HG02623 (cell line): ENCODE results near the gene CEP70.
A peak's percentile ranks its signal among the peaks of the same experiment; 100 is the strongest.
"Not testable (repeated sequence)": the region's sequence is repeated elsewhere in the genome, so short reads cannot be mapped to it uniquely, and the experiment has no call there.

Experiments used
- ATAC-seq: cut with Tn5 transposase; IDR thresholded peaks from one replicate; pipeline ENCODE4 v1.9.1; 2021; ENCODE audit warnings: moderate library complexity; ENCODE audit not compliant: unreplicated experiment

Gene CEP70, protein sequence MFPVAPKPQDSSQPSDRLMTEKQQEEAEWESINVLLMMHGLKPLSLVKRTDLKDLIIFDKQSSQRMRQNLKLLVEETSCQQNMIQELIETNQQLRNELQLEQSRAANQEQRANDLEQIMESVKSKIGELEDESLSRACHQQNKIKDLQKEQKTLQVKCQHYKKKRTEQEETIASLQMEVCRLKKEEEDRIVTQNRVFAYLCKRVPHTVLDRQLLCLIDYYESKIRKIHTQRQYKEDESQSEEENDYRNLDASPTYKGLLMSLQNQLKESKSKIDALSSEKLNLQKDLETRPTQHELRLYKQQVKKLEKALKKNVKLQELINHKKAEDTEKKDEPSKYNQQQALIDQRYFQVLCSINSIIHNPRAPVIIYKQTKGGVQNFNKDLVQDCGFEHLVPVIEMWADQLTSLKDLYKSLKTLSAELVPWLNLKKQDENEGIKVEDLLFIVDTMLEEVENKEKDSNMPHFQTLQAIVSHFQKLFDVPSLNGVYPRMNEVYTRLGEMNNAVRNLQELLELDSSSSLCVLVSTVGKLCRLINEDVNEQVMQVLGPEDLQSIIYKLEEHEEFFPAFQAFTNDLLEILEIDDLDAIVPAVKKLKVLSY

DNA sequence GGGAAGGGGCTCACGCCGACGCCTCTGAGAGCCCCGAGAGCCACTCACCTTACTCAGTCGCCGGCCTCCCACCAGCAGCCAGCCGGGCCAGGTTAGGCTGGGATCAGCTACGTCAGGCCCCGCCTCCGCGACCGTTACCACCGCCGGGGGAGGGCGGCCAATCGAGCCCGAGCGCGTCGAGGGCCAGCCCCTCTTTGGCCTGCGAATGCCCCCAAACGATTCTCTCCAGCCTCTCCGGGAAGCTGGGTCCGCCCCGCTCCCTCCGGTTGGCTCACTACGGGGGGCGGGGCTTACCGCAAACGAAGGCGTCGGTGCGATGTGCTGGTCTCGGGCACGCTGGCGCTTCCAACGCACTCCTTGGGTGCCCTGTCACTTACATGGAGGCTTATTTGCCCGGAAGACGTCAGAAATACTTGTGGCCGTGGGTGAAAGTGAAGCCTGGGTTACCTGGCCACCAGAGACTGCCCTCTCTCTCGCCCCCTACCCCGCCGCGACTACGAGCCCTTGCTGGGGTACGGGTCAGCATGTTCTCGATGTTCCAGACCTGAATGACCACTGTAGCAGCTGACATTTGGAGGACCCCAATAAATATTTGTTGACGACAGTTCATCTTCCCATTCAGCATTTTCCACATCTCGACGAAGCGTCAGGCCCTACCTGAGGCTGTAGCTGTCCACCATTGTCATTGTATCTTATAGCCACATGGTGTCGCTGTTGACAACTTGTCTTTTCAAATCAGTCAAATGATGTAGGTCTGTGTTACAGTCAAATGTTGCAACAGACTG lies at the start of gene CEP70:
Gene CEP70 (minus strand): TSS at position 111 of the 785 bp plus-strand sequence. CDS start 21,333 bp downstream, outside the sequence.
- peak; percentile 90 for ATAC-seq

DNA sequence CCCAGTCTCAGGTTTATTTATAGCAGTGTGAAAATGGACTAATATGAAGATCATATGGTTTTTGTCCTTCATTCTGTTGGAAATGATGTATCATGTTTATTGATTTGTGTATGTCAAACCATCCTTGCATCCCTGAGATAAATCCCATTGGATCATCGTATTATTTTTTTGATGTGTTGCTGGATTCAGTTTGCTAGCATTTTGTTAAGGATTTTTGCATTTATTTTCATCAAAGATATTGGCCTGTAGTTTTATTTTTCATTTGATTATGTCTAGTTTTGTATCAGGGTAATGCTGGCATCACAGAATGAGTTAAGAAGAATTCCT lies 48.8 kb upstream of the CEP70 start:
- ATAC-seq: no peak

DNA sequence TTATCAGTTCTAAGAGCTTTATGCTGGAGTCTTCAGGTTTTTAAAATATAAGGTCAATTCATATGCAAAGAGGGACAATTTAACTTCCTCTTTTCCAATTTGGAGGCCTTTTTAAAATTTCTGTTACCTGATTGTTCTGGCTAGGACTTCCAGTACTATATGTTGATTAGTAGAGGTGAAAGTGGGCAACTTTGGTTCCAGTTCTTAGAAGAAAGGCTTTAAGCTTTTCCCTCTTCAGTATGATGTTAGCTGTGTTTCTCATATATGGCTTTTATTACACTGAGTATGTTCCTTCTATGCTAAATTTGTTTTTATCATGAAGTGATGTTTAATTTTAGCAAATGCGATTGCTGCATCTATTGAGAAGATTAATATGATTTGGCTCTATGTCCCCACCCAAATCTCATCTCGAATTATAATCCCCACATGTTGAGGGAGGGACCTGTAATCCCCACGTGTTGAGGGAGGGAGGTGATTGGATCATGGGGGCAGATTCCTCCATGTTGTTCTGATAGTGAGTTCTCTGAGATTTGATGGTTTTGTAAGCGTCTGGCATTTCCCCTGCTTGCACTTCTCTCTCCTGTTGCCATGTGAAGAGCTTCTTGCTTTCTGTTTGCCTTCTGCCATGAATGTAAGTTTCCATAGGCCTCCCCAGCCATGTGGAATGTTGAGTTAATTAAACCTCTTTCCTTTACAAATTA lies 48.3 kb upstream of the CEP70 start:
- no peak for ATAC-seq

DNA sequence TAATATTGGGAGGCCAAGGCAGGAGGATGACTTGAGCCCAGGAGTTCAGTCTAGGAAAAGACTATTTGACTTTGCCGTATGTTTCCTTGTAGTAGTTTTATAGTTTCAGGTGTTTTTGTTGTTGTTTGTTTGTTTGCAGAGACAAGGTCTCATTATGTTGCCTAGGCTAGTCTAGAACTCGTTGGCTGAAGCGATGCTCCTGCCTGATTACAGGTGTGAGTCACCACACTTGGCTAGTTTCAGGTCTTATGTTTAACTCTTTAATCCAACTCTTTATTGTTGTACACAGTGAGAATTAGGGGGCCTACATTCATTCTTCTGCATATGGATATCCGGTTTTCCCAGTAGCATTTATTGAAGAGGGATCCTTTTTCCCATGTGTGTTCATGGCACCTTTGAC lies 46.5 kb upstream of the CEP70 start:
- no peak for ATAC-seq

DNA sequence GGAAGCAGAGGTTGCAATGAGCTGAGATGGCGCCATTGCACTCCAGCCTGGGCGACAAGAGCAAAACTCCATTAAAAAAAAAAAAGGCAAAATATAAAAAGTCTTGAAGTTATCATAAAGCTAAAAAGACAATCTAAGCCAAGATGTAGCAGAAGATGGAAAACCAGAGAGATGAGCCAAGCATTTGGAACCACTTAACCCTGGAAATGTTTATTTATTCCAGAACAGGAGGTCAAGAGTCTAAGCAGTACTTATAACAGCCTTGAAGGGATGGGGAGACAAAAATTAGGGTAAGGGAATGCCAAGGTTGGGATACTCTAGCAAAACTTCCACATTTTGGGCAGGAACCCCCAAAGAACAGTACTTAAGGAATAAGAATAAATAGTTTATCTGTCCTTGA lies 44.6 kb upstream of the CEP70 start:
- no peak for ATAC-seq

DNA sequence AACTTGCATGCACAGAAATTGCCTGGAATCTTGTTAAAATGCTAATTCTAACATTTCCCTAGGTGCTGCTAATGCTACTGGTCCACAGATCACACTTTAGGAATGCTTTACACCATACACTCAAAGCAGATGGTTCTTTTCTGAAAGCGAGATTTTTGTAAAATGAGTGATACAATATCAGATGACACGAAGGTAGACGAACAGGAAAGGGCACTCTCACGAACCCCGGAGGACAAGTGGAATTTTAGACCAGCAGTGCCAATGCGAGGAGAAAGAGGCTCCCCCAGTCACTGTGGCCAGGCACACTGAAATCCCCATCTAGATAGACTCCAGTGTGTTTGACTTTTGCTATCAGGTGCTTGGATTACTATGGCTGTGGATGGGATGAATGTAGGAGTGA lies 35.5 kb upstream of the CEP70 start:
- ATAC-seq: no peak

DNA sequence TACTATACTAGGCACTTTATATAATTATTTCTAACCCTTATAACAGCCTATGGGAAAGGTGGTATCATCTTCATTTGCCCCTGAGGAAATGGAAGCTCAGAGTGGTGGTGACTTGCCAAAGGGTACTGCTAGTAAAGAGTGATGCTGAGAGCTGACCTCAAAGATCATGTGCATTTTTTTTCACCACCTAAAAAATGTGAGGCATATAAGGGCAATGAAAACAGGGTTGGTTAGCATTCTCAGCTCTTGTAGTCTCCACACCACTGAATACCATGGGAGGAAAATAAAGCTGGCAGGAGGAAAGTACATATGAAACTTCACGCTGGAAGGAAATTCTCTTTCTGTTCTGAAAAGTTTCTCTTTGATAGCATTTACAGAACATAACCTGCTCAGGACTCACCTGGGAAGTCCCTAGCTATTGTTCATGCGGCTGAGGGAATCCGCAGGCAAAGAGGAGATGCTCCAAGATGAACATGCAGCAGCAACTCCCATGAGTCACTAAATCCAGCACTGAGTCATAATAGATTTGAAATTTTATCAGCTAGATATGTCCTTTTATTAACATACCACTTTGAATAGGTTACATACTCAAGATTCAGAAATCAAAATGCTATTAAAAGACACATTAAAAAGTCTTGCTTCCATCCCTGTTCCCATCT lies 31.8 kb upstream of the CEP70 start:
- ATAC-seq: no peak

DNA sequence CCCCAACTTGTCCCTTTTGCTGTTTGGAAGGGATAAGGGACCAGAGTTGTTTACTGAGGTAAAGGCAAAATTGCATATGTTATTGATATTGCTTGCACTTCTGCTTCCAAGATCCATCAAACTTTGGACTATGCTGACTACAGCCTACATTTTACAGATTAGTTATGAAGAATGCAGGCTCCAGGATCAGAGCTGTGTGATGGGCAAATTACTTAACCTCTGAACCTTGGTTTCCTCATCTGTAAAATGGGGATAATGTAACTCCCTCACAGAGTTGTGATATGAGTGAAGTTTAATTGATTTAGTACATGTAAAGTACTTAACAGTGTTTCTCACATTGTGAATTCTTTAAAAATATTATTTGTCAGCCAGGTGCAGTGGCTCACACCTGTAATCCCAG lies 30.5 kb upstream of the CEP70 start:
- no peak for ATAC-seq

DNA sequence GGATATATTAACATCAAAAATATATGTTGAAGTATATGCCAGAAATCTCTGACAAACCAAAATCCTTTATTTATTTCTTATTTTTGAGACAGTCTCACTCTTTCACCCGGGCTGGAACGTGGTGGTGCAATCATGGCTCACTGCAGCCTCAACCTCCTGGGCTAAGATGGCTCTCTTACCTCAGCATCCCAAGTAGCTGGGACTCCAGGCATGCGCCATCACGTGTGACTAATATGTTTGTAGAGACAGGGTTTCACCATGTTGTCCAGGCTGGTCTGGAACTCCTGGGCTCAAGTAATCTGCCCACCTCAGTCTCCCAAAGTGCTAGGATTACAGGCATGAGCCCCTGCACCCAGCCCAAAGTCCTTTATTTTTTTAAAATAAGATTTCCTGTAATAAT lies 26.4 kb upstream of the CEP70 start:
- no peak for ATAC-seq

DNA sequence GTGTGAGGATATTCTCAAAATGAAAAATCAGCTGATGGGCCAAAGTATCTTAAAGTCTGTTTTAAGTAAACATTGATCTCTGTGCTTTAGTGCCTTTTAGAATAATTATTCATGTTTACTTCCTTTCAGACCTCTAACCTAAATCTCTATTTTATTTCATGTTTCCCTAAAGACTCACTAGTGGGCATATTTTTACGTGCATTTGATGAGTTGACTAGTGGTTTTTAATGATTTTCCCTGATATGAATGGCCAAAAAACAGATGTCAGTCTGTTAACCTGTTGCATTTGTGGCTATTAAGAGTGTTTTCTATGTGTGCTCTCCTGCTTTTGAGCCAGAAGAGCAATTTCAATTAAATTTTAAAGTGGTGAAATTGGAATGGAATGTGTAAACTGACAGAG lies 21.4 kb upstream of the CEP70 start:
- ATAC-seq: no peak

DNA sequence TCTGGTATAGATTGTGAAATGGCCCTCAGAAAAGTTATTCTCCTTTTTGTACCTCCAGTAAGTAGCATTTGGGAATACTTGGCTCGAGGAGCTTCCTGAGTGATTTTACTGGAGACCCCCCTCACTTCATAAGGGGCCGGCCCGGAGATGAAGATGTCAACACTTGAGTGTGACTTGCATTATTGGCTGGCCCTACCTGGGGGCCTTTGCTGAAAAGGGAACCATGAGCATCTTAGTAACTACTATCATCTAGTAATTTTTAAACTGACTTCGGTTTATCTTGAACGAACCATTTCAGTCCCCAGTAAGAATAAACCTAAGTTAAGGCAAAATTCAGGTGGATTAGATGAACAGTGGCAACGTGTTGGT lies 15.8 kb upstream of the CEP70 start:
- ATAC-seq: no peak

DNA sequence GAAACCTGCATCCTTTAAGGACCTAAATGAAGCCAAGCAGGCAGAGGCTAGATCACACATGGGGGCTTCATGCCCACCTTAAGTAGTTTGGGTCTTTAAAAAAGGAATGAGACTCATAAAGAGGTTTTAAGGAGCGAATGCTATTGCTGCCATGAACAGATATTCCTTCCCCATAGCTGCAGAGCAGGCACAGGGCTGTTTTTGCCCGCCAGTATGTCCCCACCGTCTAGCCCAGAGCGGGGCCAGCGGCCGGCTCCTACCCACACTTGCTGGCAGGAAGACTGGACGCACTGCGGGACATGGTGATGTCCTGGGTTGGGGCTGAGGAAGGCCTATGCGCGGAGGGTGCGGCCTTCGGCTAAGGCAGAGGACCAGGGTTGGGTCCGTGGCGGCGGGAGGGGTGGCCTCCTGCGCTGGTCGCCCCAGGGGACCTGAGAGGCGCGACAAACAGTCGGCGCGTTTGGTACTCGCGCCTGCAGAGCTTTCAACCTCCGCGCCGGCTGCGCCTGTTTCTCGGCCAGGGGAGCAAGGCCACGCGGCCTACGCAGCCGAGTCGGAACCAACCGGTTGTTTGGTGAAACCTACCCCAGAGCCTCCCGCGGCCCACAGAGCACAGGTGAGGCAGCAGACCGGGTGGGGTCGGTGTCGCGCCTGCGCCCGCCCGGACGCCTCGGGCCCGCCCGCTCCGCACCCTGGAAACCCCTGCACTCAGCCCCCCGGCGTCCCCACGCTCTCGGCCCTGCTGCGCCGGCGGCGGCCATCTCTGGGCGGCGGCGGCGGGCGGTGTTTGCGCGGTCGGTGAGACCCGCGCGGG lies 14.5 kb upstream of the CEP70 start, which contains the start of gene FAIM:
Gene FAIM (plus strand): TSS at position 450 of the 814 bp plus-strand sequence. CDS start 10,956 bp downstream, outside the sequence.
- peak; percentile 63 for ATAC-seq

DNA sequence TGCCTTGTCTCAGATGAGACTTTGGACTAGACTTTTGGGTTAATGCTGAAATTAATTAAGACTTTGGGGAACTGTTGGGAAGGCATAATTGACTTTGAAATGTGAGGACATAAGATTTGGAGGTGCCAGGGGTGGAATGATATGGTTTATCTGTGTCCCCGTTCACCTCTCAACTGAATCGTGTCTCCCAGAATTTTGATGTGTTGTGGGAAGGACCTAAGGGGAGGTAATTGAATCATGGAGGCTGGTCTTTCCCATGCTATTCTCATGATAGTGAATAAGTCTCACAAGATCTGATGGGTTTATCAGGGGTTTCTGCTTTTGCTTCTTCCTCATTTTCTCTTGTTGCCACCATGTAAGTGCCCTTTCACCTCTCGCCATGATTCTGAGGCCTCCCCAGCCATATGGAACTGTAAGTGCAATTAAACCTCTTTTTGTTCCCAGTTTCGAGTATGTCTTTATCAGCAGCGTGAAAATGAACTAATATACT lies 10.1 kb upstream of the CEP70 start:
- not testable (repeated sequence) for ATAC-seq

DNA sequence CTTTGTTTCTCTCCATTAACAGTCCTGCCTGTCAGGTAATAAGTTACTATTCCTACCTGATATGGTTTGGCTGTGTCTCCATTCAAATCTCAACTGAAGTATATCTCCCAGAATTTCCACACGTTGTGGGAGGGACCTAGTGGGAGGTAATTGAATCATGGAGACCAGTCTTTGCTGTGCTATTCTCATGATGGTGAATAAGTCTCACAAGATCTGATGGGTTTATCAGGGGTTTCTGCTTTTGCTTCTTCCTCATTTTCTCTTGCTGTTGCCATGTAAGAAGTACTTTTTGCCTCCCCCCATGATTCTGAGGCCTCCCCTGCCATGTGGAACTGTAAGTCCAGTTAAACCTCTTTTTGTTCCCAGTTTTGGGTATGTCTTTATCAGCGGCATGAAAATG lies 7.6 kb upstream of the CEP70 start:
- ATAC-seq: not testable (repeated sequence)

DNA sequence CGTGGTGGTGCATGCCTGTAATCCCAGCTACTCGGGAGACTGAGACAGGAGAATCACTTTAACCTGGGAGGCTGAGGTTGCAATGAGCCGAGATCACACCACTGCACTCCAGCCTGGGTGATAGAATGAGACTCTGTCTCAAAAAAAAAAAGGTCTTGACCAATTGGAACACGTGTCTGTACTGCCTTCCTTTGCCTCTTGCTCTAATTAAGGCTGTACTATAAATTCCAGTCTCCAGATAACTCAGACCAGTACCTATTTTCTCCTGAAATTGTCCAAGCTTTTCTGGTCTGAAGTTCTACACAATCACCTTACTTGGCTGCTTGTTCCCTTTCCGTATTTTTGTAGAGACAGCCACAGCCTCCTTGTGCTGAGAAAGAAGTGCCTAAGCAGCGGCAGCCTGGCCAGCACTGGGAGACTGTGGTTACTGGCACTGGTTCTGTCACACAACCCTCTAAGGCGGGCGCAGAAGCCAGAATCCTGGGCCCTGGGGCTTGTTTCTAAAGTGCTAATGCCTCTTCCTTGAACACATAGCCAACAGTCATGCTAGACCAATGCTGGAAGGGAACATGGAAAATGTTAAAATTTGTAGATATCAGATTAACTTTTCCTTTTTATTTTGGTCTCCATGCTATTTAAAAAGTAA lies 6.2 kb upstream of the CEP70 start:
- ATAC-seq: no peak

DNA sequence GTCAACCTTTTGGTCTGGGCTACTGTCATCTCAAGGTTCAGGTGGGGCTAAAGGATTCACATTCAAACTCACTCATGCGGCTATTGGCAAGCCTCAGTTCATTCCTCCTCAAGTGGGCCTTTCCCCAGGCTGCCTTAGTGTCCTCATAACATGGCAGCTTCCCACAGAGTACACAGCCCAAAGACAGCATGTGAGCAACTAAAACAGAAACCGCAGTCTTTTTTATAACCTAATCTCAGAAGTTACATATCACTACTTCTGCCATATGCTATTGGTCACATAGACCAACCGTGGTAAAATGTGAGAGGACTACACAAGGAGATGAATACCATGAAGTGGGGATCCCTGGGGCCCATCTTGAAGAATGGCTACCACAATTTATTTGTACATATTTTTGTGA lies 4.5 kb upstream of the CEP70 start:
- ATAC-seq: no peak

DNA sequence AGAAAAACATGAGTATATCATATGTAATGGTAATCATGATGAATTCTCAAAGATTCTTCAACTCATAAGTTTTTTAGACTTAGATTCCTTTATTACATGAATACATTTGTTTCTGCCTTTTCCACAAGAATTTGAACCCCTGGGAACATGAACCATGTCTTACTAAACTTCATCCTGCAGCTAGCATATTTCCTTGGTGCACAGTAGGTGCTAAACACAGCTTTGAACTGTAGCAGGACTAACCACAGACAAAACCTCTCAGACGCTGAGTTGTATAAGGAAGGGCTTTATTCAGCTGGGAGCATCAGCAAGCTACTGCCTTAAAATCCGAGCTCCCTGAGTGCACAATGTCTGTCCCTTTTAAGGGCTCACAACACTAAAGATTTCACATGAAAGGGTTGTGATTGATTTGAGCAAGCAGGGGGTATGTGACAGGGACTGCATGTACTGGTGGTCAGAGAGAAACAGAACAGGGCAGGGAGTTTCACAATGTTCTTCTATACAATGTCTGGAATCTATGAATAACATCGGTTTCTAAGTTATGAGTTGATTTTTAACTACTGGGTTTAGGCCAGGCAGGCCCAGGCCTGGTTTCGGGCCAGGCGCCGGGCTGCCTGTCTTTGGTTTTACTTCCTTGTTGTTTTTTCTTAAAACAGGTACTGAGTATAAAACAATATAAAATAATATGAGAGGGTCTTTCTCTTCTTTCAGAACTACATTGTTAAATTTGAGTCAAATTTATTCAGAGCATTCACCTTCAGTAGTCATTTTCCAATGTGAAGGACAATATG lies 3.3 kb upstream of the CEP70 start:
- not testable (repeated sequence) for ATAC-seq

DNA sequence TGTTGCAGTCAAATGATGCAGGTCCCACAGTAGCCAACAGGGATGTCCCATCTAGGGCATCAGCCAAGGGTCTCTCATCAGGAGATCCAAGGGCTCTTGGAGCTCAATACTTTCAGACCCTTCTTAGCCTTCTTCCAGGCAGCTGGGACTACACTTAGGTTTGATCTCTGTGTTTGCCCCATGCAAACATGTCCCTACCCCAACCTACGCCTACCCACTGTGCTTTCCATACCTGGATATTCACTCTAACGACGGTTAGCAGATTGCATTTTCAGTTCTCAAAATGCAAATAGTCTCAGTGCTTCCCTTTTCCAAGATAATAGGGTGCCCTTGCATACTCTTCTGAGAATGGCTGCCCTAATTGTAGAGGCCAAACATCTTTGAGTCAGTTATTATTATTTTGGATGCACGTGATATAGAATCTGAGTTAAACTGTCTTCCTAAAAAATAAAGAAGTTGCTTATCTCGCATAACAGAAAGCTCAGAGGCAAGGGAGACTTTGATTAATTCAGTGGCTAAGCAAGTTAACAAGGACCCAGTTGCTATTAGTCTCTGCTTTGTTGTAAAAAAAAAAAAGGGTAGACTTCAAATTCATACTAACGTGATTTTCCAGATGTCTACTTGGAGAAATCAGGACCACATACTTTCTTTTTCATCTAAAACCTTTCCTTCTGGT lies 1.0 kb upstream of the CEP70 start:
- no peak for ATAC-seq
